PC-9 (cell line): ENCODE results near the gene HSPG2. TPM values are rescaled to one million over a fixed set of nuclear protein-coding genes. Genes with fewer than 3 reads are reported as not detected.

Experiments
- BruUV-seq: library from RNA; stranded (reverse); fragments of 400-500 nt; replicated peaks from 2 replicates; lab custom pipeline; 2021; lab: Mats Ljungman, UMichigan
- CTCF ChIA-PET: fragments of 300-600 bp; sonication (Branson Sonifier 250); formaldehyde crosslinking; loops from one replicate; lab custom pipeline; 2022; ENCODE audit warnings: antibody characterized with exemption; lab: Charles Lee
- POLR2A ChIA-PET: fragments of 300-600 bp; sonication (Branson Sonifier 250); formaldehyde crosslinking; loops from one replicate; lab custom pipeline; 2022; ENCODE audit warnings: antibody characterized with exemption; ENCODE audit not compliant: unreplicated experiment; lab: Charles Lee
- DNase-seq, 2 experiments: peaks; one replicate each; pipeline versions ENCODE4 v3.0.0 to v3.0.0-alpha.2; 2015 to 2022; ENCODE audit warnings: mixed read lengths in 1 of 2
- H2AFZ ChIP-seq: fragments of 200-600 bp; sonication (generic); 2 replicates; pipeline ENCODE4 v1.8.1; 2017; ENCODE audit warnings: antibody characterized with exemption
- H3F3A ChIP-seq: fragments of 200-600 bp; sonication (generic); 2 replicates; pipeline ENCODE4 v1.8.1; 2017; ENCODE audit warnings: antibody characterized with exemption, mild to moderate bottlenecking, low read depth; ENCODE audit not compliant: insufficient read depth
- H3K27ac ChIP-seq: fragments of 200-600 bp; sonication (generic); 2 replicates; pipeline ENCODE4 v1.6.1; 2016; ENCODE audit warnings: mixed run types
- H3K27me3 ChIP-seq: fragments of 200-600 bp; sonication (generic); 2 replicates; pipeline ENCODE4 v1.6.1; 2016; ENCODE audit warnings: low read depth, mixed run types; ENCODE audit not compliant: insufficient read depth
- H3K36me3 ChIP-seq: fragments of 200-600 bp; sonication (generic); 2 replicates; pipeline ENCODE4 v1.6.1; 2016; ENCODE audit warnings: low read depth, mixed run types
- H3K4me1 ChIP-seq: fragments of 200-600 bp; sonication (generic); replicated peaks from 2 replicates; pipeline ENCODE4 v1.6.1; 2016; ENCODE audit warnings: mixed run types; ENCODE audit not compliant: insufficient read depth
- H3K4me2 ChIP-seq: fragments of 200-600 bp; sonication (generic); 2 replicates; pipeline ENCODE4 v1.6.1; 2017; ENCODE audit warnings: mixed run types
- H3K4me3 ChIP-seq: fragments of 200-600 bp; sonication (generic); 2 replicates; pipeline ENCODE4 v1.6.1; 2016; ENCODE audit warnings: mixed run types
- H3K79me2 ChIP-seq: fragments of 200-600 bp; sonication (generic); 2 replicates; pipeline ENCODE4 v1.6.1; 2017; ENCODE audit warnings: low read depth, mixed run types
- H3K9me2 ChIP-seq: fragments of 200-600 bp; sonication (generic); 2 replicates; pipeline ENCODE4 v1.8.1; 2017; ENCODE audit warnings: mild to moderate bottlenecking; ENCODE audit not compliant: insufficient read depth
- H3K9me3 ChIP-seq: fragments of 200-600 bp; sonication (generic); 2 replicates; pipeline ENCODE4 v1.8.1; 2016; ENCODE audit warnings: low read depth; ENCODE audit not compliant: insufficient read depth
- H4K20me1 ChIP-seq: fragments of 200-600 bp; sonication (generic); 2 replicates; pipeline ENCODE4 v1.8.1; 2017; ENCODE audit not compliant: insufficient read depth
- EZH2 ChIP-seq: fragments of 200-600 bp; sonication (generic); IDR thresholded peaks from 2 replicates; pipeline ENCODE4 v1.8.0; 2017; ENCODE audit warnings: antibody characterized with exemption, low read depth
- intact Hi-C: fragments of 100-400 bp; cut with micrococcal nuclease; formaldehyde crosslinking; loops from one replicate; pipeline ENCODE4 v1.10.0; 2022; ENCODE audit not compliant: unreplicated experiment
- total RNA-seq: library from RNA; stranded (reverse); gene quantifications from 2 replicates; pipeline ENCODE4 v1.2.3, GENCODE V29; 2021
- TF ChIP-seq, protein P1 (sequence below): fragments of 200-600 bp; sonication (generic); conservative IDR thresholded peaks from 2 replicates; pipeline ENCODE4 v1.6.1; 2017; ENCODE audit warnings: mixed run types, antibody characterized with exemption, mild to moderate bottlenecking, moderate library complexity

Gene HSPG2
- total RNA-seq, 1 experiment from 2014 or later: 126 TPM

- Histone ChIP-seq H3K9me2 (no peaks in the 10 kb centered on the region), H3K27ac (no peak overlapping the region), H4K20me1 (no peaks in the 10 kb centered on the region), H3K4me3 (no peak overlapping the region), H3K36me3 (no peaks in the 10 kb centered on the region), H3K4me1 (peaks cover 32% of the 10 kb centered on the region), H3K4me2 (no peak overlapping the region), H3K27me3 (no peaks in the 10 kb centered on the region), H3K9me3 (no peaks in the 10 kb centered on the region), H3K79me2 (no peaks in the 10 kb centered on the region), H2AFZ (no peak overlapping the region), H3F3A (peaks cover 10% of the 10 kb centered on the region)
- CTCF ChIA-PET: no interaction called here
- no TSS peak for BruUV-seq
- DNase-seq: no peak
- POLR2A ChIA-PET: no interaction called here
- intact Hi-C loops: loop anchor here (5.0 kb wide), 1 partner anchor 63 kb away; the partner anchor contains the start of gene HSPG2
- TF ChIP-seq, protein P1, sequence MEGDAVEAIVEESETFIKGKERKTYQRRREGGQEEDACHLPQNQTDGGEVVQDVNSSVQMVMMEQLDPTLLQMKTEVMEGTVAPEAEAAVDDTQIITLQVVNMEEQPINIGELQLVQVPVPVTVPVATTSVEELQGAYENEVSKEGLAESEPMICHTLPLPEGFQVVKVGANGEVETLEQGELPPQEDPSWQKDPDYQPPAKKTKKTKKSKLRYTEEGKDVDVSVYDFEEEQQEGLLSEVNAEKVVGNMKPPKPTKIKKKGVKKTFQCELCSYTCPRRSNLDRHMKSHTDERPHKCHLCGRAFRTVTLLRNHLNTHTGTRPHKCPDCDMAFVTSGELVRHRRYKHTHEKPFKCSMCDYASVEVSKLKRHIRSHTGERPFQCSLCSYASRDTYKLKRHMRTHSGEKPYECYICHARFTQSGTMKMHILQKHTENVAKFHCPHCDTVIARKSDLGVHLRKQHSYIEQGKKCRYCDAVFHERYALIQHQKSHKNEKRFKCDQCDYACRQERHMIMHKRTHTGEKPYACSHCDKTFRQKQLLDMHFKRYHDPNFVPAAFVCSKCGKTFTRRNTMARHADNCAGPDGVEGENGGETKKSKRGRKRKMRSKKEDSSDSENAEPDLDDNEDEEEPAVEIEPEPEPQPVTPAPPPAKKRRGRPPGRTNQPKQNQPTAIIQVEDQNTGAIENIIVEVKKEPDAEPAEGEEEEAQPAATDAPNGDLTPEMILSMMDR: no peak
- no peak for TF ChIP-seq EZH2
Measured at GRCh38 chr1:21874328-21874727, 62.8 kb downstream of the HSPG2 start.

DNA sequence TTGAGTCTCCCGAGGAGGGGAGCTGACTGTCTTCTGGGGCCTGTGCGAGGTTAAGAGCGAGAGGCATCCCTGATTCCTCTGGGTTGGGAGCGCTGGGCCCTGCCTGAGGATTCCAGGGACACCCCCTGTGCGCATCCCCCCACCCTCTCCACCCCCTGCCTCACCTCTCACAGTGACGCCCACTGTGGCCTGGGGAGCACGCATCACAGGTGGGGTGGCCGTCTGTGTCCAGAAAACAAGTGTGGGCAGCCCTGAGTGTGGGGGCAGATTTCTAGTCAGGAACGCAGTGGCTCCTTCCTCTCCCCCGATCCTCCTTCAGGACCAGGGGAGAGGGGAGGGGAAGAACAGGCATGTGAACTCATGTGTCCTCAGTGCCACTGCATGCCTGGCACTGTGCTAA is 63.3 kb downstream of the HSPG2 start:
- no peaks in the 10 kb centered on the region for H3K36me3 ChIP-seq

GRCh38 chr1:21873174-21873573 is 63.9 kb downstream of the HSPG2 start:
- no peak overlapping the region for H3K4me2 ChIP-seq
- BruUV-seq: no TSS peak
- H3K79me2 ChIP-seq: no peaks in the 10 kb centered on the region
- H3K9me2 ChIP-seq: no peaks in the 10 kb centered on the region
- ChIA-PET CTCF (no interaction called here), POLR2A (interaction anchor here (0.6 kb wide), 1 partner anchor 10 kb away, joined by 9 read pairs; no protein-coding TSS in a partner anchor)
- peaks cover 13% of the 10 kb centered on the region for H3F3A ChIP-seq
- H3K36me3 ChIP-seq: no peaks in the 10 kb centered on the region
- H3K27me3 ChIP-seq: no peaks in the 10 kb centered on the region
- H2AFZ ChIP-seq: no peak overlapping the region
- intact Hi-C loops: loop anchor here (5.0 kb wide), 1 partner anchor 64 kb away; the partner anchor contains the start of gene HSPG2
- no peaks in the 10 kb centered on the region for H4K20me1 ChIP-seq
- no peaks in the 10 kb centered on the region for H3K9me3 ChIP-seq
- no peak for DNase-seq
- H3K4me3 ChIP-seq: no peak overlapping the region
- H3K4me1 ChIP-seq: peaks cover 37% of the 10 kb centered on the region
- H3K27ac ChIP-seq: no peak overlapping the region
- TF ChIP-seq EZH2: no peak
- TF ChIP-seq, protein P1: no peak

More for the DNA sequence above, 63.3 kb downstream of the HSPG2 start:
- no peaks in the 10 kb centered on the region for H3K9me3 ChIP-seq
- H3F3A ChIP-seq: peaks cover 13% of the 10 kb centered on the region
- H2AFZ ChIP-seq: no peak overlapping the region
- no peak for TF ChIP-seq EZH2
- TF ChIP-seq, protein P1: no peak
- ChIA-PET CTCF (no interaction called here), POLR2A (no interaction called here)
- BruUV-seq: no TSS peak
- no peak for DNase-seq
- no peaks in the 10 kb centered on the region for H3K27me3 ChIP-seq
- no peak overlapping the region for H3K4me3 ChIP-seq
- no peaks in the 10 kb centered on the region for H3K9me2 ChIP-seq
- H3K4me2 ChIP-seq: no peak overlapping the region
- H3K79me2 ChIP-seq: no peaks in the 10 kb centered on the region
- peaks cover 37% of the 10 kb centered on the region for H3K4me1 ChIP-seq
- no peaks in the 10 kb centered on the region for H4K20me1 ChIP-seq
- H3K27ac ChIP-seq: no peak overlapping the region
- intact Hi-C loops: loop anchor here (5.0 kb wide), 1 partner anchor 64 kb away; the partner anchor contains the start of gene HSPG2
